Fibroblast of the aortic adventitia (primary cell): Measurements from ENCODE around the gene AKAP8L. TPM values are rescaled to one million over a fixed set of nuclear protein-coding genes. Genes with fewer than 3 reads are reported as not detected.

Experiments used
- DNase-seq: peaks from one replicate; pipeline ENCODE4 v3.0.0-alpha.2; 2010; ENCODE audit warnings: low read depth
- H3K4me3 ChIP-seq: 2 replicates; pipeline ENCODE4 v1.5.1; 2011; ENCODE audit warnings: low read depth, mild to moderate bottlenecking, control low read depth, low read length, moderate library complexity
- small RNA-seq: library from RNA; depleted of rRNA; stranded (forward); fragments of <200 nt; gene quantifications from one replicate; pipeline ENCODE3, GENCODE V24; 2012
- total RNA-seq: library from RNA; depleted of rRNA; stranded (reverse); fragments of >200 nt; gene quantifications from 2 replicates; pipeline ENCODE4 v1.2.3, GENCODE V29; 2012; ENCODE audit warnings: low replicate concordance
- TF ChIP-seq, protein P1 (sequence below): IDR thresholded peaks from 2 replicates; pipeline ENCODE4 v1.5.1; 2011; ENCODE audit warnings: mild to moderate bottlenecking, low read length, control low read depth, inconsistent platforms; ENCODE audit not compliant: insufficient read depth

AKAP8L gene
- total RNA-seq, 1 donor = 45.6 TPM

DNA sequence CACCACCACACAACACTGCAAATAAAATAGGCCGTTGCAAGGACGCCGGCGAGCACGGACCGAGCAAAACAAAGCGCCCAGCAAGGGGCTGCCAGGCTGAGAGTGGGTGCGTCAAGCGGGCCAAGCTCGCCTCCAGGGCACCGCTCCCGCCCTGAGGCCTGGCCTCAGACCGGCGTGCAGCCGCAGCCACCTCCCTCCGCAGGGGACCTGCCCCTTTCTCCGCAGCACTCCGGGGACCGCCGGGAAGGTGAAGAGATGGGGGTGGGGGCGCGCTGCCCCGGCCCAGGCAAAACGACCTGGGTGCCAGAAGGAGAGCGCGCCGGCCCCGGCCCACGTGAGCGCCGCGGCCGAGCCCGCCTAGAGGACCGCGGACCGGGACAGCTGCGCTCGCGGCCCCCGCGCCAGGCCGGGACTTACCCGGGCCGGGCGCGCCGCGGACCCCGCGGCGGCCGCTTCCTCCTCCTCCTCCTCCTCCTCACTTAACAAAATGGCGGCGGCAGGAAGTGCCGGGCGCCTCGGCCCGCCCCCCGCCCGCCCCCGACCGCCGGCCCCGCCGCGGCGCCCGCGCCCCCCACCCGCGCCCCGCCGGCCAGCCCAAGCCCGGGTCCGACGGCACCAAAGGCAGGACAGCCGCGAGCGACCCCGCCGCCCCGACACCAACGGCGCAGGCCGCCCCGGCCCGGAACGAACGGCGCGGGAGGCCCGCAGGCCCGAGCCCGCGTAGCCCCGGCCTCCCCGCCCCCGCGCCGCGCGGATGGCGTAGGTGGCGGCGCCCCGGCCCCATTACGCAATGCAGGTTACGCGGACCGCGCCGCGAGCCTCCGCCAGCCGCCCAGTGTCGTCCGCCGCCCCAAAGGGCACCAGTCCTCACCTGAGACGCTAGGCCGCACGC lies 87.1 kb downstream of the AKAP8L start:
- TF ChIP-seq, protein P1, sequence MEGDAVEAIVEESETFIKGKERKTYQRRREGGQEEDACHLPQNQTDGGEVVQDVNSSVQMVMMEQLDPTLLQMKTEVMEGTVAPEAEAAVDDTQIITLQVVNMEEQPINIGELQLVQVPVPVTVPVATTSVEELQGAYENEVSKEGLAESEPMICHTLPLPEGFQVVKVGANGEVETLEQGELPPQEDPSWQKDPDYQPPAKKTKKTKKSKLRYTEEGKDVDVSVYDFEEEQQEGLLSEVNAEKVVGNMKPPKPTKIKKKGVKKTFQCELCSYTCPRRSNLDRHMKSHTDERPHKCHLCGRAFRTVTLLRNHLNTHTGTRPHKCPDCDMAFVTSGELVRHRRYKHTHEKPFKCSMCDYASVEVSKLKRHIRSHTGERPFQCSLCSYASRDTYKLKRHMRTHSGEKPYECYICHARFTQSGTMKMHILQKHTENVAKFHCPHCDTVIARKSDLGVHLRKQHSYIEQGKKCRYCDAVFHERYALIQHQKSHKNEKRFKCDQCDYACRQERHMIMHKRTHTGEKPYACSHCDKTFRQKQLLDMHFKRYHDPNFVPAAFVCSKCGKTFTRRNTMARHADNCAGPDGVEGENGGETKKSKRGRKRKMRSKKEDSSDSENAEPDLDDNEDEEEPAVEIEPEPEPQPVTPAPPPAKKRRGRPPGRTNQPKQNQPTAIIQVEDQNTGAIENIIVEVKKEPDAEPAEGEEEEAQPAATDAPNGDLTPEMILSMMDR = no peak
- DNase-seq = no peak
- peak overlapping the region; percentile 91 for H3K4me3 ChIP-seq

DNA sequence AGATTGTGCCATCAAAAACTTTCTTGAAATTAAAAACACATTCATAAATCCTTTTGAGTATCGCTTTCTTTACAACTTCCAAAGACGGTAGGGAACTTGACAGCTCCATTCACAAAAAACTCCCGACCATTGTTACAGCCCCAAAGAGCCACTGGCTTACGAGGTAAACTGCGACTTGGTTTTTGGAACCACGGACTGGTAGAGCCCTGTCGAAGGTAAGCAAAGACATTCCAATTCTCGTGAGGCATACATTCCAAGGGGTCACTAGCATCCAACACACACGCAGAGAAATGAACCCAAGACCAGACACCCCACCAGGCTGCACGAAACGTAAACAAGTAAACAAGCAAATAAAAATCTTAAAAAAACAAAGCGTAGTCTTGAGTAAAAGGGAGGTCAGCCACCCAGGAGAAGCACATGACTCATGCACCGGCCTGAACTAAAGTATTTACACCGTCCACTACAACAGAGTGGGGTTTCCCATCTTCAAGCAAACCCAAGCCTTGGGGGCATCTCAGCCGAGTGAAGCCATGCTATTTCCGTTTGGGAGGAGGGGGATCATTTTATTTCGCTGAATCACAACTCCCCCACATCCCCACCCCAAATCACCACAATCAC lies 87.9 kb downstream of the AKAP8L start:
- DNase-seq = peak; percentile 64
- peak overlapping the region; percentile 91 for H3K4me3 ChIP-seq

More for the DNA sequence above, 87.9 kb downstream of the AKAP8L start:
- TF ChIP-seq, protein P1 = no peak

Small RNAs within 50 kb of the gene (small RNA-seq; reads per million reads assigned to genes)
- not detected for gene AC005776.1
- not detected for gene MIR1470

Other genes with a start within 250 kb of the AKAP8L start
- 39.4 and 44.4 TPM in 2 replicates for gene NOTCH3, start 218.0 kb downstream of the AKAP8L start, total RNA-seq
- gene EPHX3, start 186.5 kb downstream of the AKAP8L start, total RNA-seq = 0.09 TPM in 1 of 2 replicates, not detected in the other
- gene BRD4, start 86.4 kb downstream of the AKAP8L start, total RNA-seq = 15.5 and 25.3 TPM in 2 replicates
- gene AKAP8, start 39.2 kb downstream of the AKAP8L start, total RNA-seq = 12.3 and 15.5 TPM in 2 replicates
- 5.7 and 13.4 TPM in 2 replicates for gene WIZ, start 31.0 kb upstream of the AKAP8L start, total RNA-seq
- not detected in 2 replicates for gene RASAL3, start 45.6 kb upstream of the AKAP8L start, total RNA-seq
- gene PGLYRP2, start 60.5 kb upstream of the AKAP8L start, total RNA-seq = not detected in 2 replicates
- not detected in 2 replicates for gene CYP4F22, start 89.5 kb upstream of the AKAP8L start, total RNA-seq
- not detected in 2 replicates for gene CYP4F8, start 196.2 kb upstream of the AKAP8L start, total RNA-seq
- gene CYP4F3, start 221.9 kb upstream of the AKAP8L start, total RNA-seq = not detected in 2 replicates